Activated naive CD4-positive, alpha-beta T cell treated with anti-CD3 and anti-CD28 coated beads, Interleukin-2, amount 50 U/mL, for 24 hours (primary cell): Measurements from ENCODE around the gene RTP1.

Experiments
- H3K27ac Mint-ChIP-seq: one replicate; pipeline ENCODE4 v1.8.0; 2021; ENCODE audit warnings: mild to moderate bottlenecking, mixed read lengths
- H3K27me3 Mint-ChIP-seq: one replicate; pipeline ENCODE4 v1.8.0; 2021; ENCODE audit warnings: mixed read lengths
- H3K36me3 Mint-ChIP-seq: one replicate; pipeline ENCODE4 v1.8.0; 2021; ENCODE audit warnings: mixed read lengths
- H3K4me1 Mint-ChIP-seq: one replicate; pipeline ENCODE4 v1.8.0; 2021; ENCODE audit warnings: mixed read lengths
- H3K4me3 Mint-ChIP-seq: one replicate; pipeline ENCODE4 v1.8.0; 2021; ENCODE audit warnings: mild to moderate bottlenecking, mixed read lengths
- H3K9me3 Mint-ChIP-seq: one replicate; pipeline ENCODE4 v1.8.0; 2021; ENCODE audit warnings: mixed read lengths

The RTP1 gene

GRCh38 chr3:187243933-187244524 lies 46.7 kb downstream of the RTP1 start:
- no peaks in the 10 kb centered on the region for H3K36me3 Mint-ChIP-seq
- H3K27me3 Mint-ChIP-seq: no peaks in the 10 kb centered on the region
- no peak overlapping the region for H3K4me3 Mint-ChIP-seq
- H3K4me1 Mint-ChIP-seq: peaks cover 13% of the 10 kb centered on the region
- no peaks in the 10 kb centered on the region for H3K9me3 Mint-ChIP-seq
- no peak overlapping the region for H3K27ac Mint-ChIP-seq

GRCh38 chr3:187247398-187247797 lies 50.1 kb downstream of the RTP1 start:
- H3K4me1 Mint-ChIP-seq: peaks cover 13% of the 10 kb centered on the region
- peak overlapping the region; percentile 48 for H3K4me3 Mint-ChIP-seq
- H3K9me3 Mint-ChIP-seq: no peaks in the 10 kb centered on the region
- no peaks in the 10 kb centered on the region for H3K36me3 Mint-ChIP-seq
- no peaks in the 10 kb centered on the region for H3K27me3 Mint-ChIP-seq
- H3K27ac Mint-ChIP-seq: no peak overlapping the region
